Measurements from ENCODE around the gene APOBEC3B. TPM values are rescaled to one million over a fixed set of nuclear protein-coding genes. Genes with fewer than 3 reads are reported as not detected.

APOBEC3B gene
- total RNA-seq, 2 experiments from 2014 or later = not detected

DNA sequence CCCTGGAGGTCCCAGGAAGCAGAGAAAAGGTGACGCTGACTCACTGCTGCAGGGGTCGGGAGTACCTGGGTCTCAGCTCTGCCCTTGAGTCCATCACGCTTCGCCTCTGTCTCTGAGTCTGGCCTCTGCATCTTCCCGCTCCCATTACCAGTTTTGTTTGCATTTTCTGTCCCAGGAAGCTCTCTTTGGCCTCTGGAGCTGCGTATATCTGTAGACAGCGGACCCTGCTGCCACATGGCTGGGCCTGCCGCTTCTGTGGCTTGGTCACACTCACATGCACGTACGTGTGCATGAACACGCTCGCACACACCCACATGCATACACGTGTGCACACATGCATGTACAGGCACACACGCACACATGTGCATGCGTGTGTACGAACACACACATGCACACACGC lies 45.6 kb upstream of the APOBEC3B start:
- TF ChIP-seq, protein P1, sequence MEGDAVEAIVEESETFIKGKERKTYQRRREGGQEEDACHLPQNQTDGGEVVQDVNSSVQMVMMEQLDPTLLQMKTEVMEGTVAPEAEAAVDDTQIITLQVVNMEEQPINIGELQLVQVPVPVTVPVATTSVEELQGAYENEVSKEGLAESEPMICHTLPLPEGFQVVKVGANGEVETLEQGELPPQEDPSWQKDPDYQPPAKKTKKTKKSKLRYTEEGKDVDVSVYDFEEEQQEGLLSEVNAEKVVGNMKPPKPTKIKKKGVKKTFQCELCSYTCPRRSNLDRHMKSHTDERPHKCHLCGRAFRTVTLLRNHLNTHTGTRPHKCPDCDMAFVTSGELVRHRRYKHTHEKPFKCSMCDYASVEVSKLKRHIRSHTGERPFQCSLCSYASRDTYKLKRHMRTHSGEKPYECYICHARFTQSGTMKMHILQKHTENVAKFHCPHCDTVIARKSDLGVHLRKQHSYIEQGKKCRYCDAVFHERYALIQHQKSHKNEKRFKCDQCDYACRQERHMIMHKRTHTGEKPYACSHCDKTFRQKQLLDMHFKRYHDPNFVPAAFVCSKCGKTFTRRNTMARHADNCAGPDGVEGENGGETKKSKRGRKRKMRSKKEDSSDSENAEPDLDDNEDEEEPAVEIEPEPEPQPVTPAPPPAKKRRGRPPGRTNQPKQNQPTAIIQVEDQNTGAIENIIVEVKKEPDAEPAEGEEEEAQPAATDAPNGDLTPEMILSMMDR (IDR thresholded peaks at IDR 0.05) = no peak
- ChIA-PET POLR2A (no interaction called here), CTCF (no interaction called here)
- Histone ChIP-seq H3K4me3 (ENCODE audit: low read length) (no peak overlapping the region), H3K27me3 (ENCODE audit: control insufficient read depth in 1 of 2, insufficient read depth in 2 of 2, low read length in 2 of 2) (peaks cover 0 to 5% of the 10 kb centered on the region in 2 experiments), H3K9me3 (ENCODE audit: control insufficient read depth in 1 of 2, insufficient read depth in 1 of 2, low read length in 2 of 2) (no peaks in the 10 kb centered on the region), H3K36me3 (ENCODE audit: insufficient read depth, low read length) (no peaks in the 10 kb centered on the region), H3K27ac (ENCODE audit: low read depth in 1 of 2, low read length in 2 of 2) (no peak overlapping the region), H3K4me1 (ENCODE audit: insufficient read depth, low read length) (peaks cover 3% of the 10 kb centered on the region)
- Mint-ChIP-seq H3K27me3 (peaks cover 38% of the 10 kb centered on the region), H3K4me3 (no peak overlapping the region), H3K27ac (no peak overlapping the region), H3K4me1 (ENCODE audit: low read depth) (peaks cover 7% of the 10 kb centered on the region), H3K9me3 (no peaks in the 10 kb centered on the region), H3K36me3 (ENCODE audit: low read depth) (no peaks in the 10 kb centered on the region)
- intact Hi-C loops (cut with DNase I, micrococcal nuclease) = no loop called here
- ATAC-seq (ENCODE audit: poor library complexity) (no peak), DNase-seq (peak in 1 of 14 experiments; percentile 3)

DNA sequence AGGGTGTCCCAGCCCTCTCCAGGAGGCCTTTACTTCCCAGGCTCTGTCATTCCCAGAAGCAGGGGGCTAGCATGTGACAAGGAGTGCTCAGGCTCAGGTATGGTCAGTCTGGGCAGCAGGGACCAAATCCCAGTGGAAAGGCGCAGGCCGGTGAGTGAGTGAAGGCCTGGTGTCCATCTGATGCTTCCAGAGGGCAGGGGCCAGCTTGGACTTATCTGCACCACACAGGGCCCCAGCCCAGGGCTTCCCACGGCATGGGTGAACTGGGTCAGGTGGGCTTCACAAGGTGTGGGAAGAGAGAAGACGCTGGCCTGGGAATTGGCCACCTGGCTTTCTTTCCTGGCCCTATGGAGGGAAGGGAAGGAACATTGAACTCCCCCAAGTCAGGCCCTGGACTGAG lies 45.1 kb upstream of the APOBEC3B start:
- Histone ChIP-seq H3K9me3 (ENCODE audit: control insufficient read depth in 1 of 2, insufficient read depth in 1 of 2, low read length in 2 of 2) (no peaks in the 10 kb centered on the region), H3K36me3 (ENCODE audit: insufficient read depth, low read length) (no peaks in the 10 kb centered on the region), H3K4me1 (ENCODE audit: insufficient read depth, low read length) (peaks cover 5% of the 10 kb centered on the region), H3K27me3 (ENCODE audit: control insufficient read depth in 1 of 2, insufficient read depth in 2 of 2, low read length in 2 of 2) (peaks cover 0 to 5% of the 10 kb centered on the region in 2 experiments), H3K4me3 (ENCODE audit: low read length) (no peak overlapping the region), H3K27ac (ENCODE audit: low read depth in 1 of 2, low read length in 2 of 2) (no peak overlapping the region)
- ChIA-PET CTCF (no interaction called here), POLR2A (no interaction called here)
- H3K4me3 Mint-ChIP-seq = no peak overlapping the region
- no peak overlapping the region for H3K27ac Mint-ChIP-seq
- H3K9me3 Mint-ChIP-seq = no peaks in the 10 kb centered on the region
- H3K4me1 Mint-ChIP-seq (ENCODE audit: low read depth) = peaks cover 11% of the 10 kb centered on the region
- DNase-seq (peak in 1 of 14 experiments; percentile 5), ATAC-seq (ENCODE audit: poor library complexity) (no peak)
- TF ChIP-seq, protein P1 (IDR thresholded peaks at IDR 0.05) = no peak
- H3K36me3 Mint-ChIP-seq (ENCODE audit: low read depth) = no peaks in the 10 kb centered on the region
- intact Hi-C loops (cut with DNase I, micrococcal nuclease) = no loop called here
- peaks cover 43% of the 10 kb centered on the region for H3K27me3 Mint-ChIP-seq

GRCh38 chr22:38937541-38937940 lies 44.6 kb upstream of the APOBEC3B start:
- CTCF ChIA-PET = no interaction called here
- ATAC-seq (ENCODE audit: poor library complexity) = no peak
- peak in 1 of 14 experiments; percentile 5 for DNase-seq
- H3K4me3 Mint-ChIP-seq = no peak overlapping the region
- Histone ChIP-seq H3K27ac (ENCODE audit: low read depth in 1 of 2, low read length in 2 of 2) (no peak overlapping the region), H3K36me3 (ENCODE audit: insufficient read depth, low read length) (no peaks in the 10 kb centered on the region), H3K9me3 (ENCODE audit: control insufficient read depth in 1 of 2, insufficient read depth in 1 of 2, low read length in 2 of 2) (no peaks in the 10 kb centered on the region), H3K27me3 (ENCODE audit: control insufficient read depth in 1 of 2, insufficient read depth in 2 of 2, low read length in 2 of 2) (peaks cover 0 to 5% of the 10 kb centered on the region in 2 experiments), H3K4me1 (ENCODE audit: insufficient read depth, low read length) (peaks cover 5% of the 10 kb centered on the region), H3K4me3 (ENCODE audit: low read length) (no peak overlapping the region)
- TF ChIP-seq, protein P1 (IDR thresholded peaks at IDR 0.05) = no peak
- intact Hi-C loops (cut with DNase I, micrococcal nuclease) = no loop called here
- peaks cover 13% of the 10 kb centered on the region for H3K4me1 Mint-ChIP-seq (ENCODE audit: low read depth)
- POLR2A ChIA-PET = no interaction called here
- no peaks in the 10 kb centered on the region for H3K36me3 Mint-ChIP-seq (ENCODE audit: low read depth)
- peaks cover 46% of the 10 kb centered on the region for H3K27me3 Mint-ChIP-seq
- H3K27ac Mint-ChIP-seq = no peak overlapping the region
- H3K9me3 Mint-ChIP-seq = no peaks in the 10 kb centered on the region

Data from CD4-positive, alpha-beta T cell (primary cell).